Peyer's patch (tissue), 4 donors: Measurements from ENCODE around the gene RNF169. TPM values are rescaled to one million over a fixed set of nuclear protein-coding genes. Genes with fewer than 3 reads are reported as not detected.
A peak's percentile ranks its signal among the peaks of the same experiment; 100 is the strongest.
"Not testable (repeated sequence)": the region's sequence is repeated elsewhere in the genome, so short reads cannot be mapped to it uniquely, and the experiment has no call there.

ENCODE experiments used
- DNase-seq, 3 donors: peaks; one replicate each; pipeline ENCODE4 v3.0.0-alpha.2; 2017 to 2019
- H3K27ac ChIP-seq, 4 donors: fragments of 200-600 bp; sonication (generic); one replicate each; pipeline ENCODE4 v1.5.1; 2016 to 2019
- H3K27me3 ChIP-seq, 2 donors: fragments of 200-600 bp; sonication (generic); one replicate each; pipeline ENCODE4 v1.5.1; 2019
- H3K36me3 ChIP-seq, 3 donors: fragments of 200-600 bp; sonication (generic); one replicate each; pipeline ENCODE4 v1.5.1; 2016 to 2019
- H3K4me1 ChIP-seq, 4 donors: fragments of 200-600 bp; sonication (generic); one replicate each; pipeline ENCODE4 v1.5.1; 2016 to 2019
- H3K4me3 ChIP-seq, 4 donors: fragments of 200-600 bp; sonication (generic); 1 replicate in 3 of 4; 2 replicates in 1 of 4; pipeline ENCODE4 v1.5.1; 2016 to 2019; ENCODE audit warnings: mild to moderate bottlenecking in 1 of 4
- H3K9me3 ChIP-seq, 4 donors: fragments of 200-600 bp; sonication (generic); one replicate each; pipeline ENCODE4 v1.5.1; 2016 to 2019; ENCODE audit warnings: mild to moderate bottlenecking in 1 of 4
- POLR2A ChIP-seq, 2 donors: fragments of 450-650 bp; IDR thresholded peaks; one replicate each; pipeline ENCODE4 v1.5.1; 2017; ENCODE audit warnings: antibody characterized with exemption in 2 of 2, mild to moderate bottlenecking in 2 of 2, moderate library complexity in 2 of 2
- total RNA-seq, 4 donors: library from RNA; depleted of rRNA; stranded (reverse); fragments of >200 nt; gene quantifications; one replicate each; pipeline ENCODE4 v1.1.0, GENCODE V29; 2016
- TF ChIP-seq, protein P1 (sequence below), 6 experiments: fragments of 450-650 bp in 4 of 6; fragments of 200-600 bp in 2 of 6; sonication (generic) in 1 of 6; IDR thresholded peaks; one replicate each; pipeline ENCODE4 v1.5.1; 2017 to 2019; ENCODE audit warnings: antibody characterized with exemption in 6 of 6, mild to moderate bottlenecking in 3 of 6, moderate library complexity in 1 of 6

The RNF169 gene
- total RNA-seq, 4 donors from 2014 or later, result 14.2 to 33.8 (median 19.2) TPM

DNA sequence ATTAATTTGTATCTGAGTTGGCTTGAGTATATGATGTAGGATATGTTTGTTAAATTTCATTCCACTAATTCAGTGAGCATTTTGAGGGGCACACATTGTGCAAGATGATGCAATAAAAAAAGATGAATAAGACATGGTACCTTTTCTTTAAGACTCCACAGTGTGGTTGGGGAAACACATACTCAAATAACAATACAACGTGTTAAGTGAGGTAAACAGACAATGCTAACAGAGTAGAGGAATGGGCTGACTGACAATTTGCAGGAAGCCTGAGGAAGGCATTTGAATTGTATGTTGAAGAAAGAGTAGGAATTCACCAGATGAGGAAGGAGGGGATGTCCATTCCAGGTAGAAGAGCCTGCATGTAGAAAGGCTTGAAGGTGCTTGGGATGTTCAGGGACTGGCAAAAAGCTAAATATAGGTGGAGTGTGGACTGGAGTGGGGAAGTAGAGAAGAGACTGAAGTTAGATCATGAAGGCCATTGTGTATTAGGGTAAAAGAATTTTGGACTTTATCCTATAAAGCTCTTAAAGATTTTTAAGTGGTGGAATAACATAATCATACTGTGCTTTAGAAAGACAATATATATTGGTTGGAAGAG lies 6.8 kb downstream of the RNF169 start:
- Histone ChIP-seq H3K27ac (no peak overlapping the region), H3K36me3 (no peaks in the 10 kb centered on the region), H3K4me3 (no peak overlapping the region), H3K27me3 (no peaks in the 10 kb centered on the region), H3K4me1 (peaks cover 0 to 15% (median 0%) of the 10 kb centered on the region in 4 donors), H3K9me3 (no peaks in the 10 kb centered on the region)
- no peak for DNase-seq
- TF ChIP-seq POLR2A (IDR thresholded peaks at IDR 0.05), result no peak
- TF ChIP-seq, protein P1, sequence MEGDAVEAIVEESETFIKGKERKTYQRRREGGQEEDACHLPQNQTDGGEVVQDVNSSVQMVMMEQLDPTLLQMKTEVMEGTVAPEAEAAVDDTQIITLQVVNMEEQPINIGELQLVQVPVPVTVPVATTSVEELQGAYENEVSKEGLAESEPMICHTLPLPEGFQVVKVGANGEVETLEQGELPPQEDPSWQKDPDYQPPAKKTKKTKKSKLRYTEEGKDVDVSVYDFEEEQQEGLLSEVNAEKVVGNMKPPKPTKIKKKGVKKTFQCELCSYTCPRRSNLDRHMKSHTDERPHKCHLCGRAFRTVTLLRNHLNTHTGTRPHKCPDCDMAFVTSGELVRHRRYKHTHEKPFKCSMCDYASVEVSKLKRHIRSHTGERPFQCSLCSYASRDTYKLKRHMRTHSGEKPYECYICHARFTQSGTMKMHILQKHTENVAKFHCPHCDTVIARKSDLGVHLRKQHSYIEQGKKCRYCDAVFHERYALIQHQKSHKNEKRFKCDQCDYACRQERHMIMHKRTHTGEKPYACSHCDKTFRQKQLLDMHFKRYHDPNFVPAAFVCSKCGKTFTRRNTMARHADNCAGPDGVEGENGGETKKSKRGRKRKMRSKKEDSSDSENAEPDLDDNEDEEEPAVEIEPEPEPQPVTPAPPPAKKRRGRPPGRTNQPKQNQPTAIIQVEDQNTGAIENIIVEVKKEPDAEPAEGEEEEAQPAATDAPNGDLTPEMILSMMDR (IDR thresholded peaks at IDR 0.05), result no peak

DNA sequence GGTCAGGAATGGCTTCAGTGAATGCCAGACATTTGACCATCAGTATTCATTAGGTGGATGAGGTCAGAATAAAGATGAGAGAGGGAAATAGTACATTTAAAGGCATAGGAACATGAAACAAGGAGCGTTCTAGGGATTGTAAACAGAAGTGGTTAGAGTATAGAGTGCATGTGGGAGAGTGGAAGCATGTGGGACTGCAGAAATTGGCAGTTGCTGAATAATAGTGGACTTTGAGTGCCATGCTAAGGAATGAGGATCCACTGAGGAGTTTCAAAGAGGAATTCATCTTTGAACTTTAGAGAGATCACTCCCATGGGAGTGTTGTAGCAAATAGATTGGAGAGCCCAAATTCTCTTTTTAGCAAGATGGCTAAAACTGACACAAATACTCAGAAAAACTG lies 7.9 kb downstream of the RNF169 start:
- H3K36me3 ChIP-seq, result no peaks in the 10 kb centered on the region
- H3K27me3 ChIP-seq, result no peaks in the 10 kb centered on the region
- no peak overlapping the region for H3K27ac ChIP-seq
- H3K9me3 ChIP-seq, result no peaks in the 10 kb centered on the region
- TF ChIP-seq, protein P1 (IDR thresholded peaks at IDR 0.05), result no peak
- no peak for TF ChIP-seq POLR2A (IDR thresholded peaks at IDR 0.05)
- peaks cover 0 to 15% (median 0%) of the 10 kb centered on the region in 4 donors for H3K4me1 ChIP-seq
- no peak for DNase-seq
- H3K4me3 ChIP-seq, result no peak overlapping the region

DNA sequence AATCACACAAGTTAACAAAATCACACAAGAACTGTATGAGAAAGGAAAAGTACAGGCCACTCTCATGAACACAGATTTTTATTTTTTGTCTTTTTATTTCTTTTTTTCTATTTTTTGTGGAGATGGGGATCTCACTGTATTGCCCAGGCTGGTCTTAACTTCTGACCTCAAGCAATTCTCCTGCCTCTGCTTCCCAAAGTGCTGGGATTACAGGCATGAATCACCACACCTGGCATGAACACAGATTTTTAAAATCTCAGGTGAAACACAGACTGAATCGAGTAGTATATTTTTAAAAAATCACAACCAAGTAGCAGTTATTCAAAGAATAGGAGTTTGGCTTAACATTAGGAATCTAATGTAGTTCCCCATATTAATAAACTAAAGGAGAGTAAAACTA lies 18.3 kb downstream of the RNF169 start:
- no peak for DNase-seq
- Histone ChIP-seq H3K27ac (no peak overlapping the region), H3K4me1 (peaks cover 0 to 5% (median 2%) of the 10 kb centered on the region in 4 donors), H3K36me3 (no peaks in the 10 kb centered on the region), H3K4me3 (no peak overlapping the region), H3K27me3 (no peaks in the 10 kb centered on the region), H3K9me3 (no peaks in the 10 kb centered on the region)
- TF ChIP-seq POLR2A (IDR thresholded peaks at IDR 0.05), result no peak
- TF ChIP-seq, protein P1 (IDR thresholded peaks at IDR 0.05), result no peak

DNA sequence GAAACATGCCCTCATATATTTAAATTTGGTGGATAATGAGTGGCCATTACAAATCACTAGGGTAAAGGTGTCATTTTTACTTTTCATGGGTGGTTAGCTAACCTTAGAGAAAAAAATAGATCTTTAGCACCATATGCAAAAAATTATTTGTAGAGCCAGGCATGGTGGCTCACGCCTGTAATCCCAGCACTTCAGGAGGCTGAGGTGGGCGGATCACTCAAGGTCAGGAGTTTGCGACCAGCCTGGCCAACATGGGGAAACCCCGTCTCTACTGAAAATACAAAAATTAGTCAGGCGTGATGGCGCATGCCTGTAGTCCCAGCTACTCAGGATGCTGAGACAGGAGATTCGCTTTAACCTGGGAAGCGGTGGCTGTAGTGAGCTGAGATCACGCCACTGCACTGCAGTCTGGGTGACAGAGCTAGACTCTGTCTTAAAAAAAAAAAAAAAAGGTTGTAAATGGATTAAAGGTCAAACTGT lies 19.6 kb downstream of the RNF169 start:
- not testable (repeated sequence) for H3K36me3 ChIP-seq, H3K27me3 ChIP-seq, H3K9me3 ChIP-seq, H3K4me3 ChIP-seq, H3K27ac ChIP-seq, H3K4me1 ChIP-seq
- peak in 2 of 3 donors; percentile 46 to 51 for DNase-seq

DNA sequence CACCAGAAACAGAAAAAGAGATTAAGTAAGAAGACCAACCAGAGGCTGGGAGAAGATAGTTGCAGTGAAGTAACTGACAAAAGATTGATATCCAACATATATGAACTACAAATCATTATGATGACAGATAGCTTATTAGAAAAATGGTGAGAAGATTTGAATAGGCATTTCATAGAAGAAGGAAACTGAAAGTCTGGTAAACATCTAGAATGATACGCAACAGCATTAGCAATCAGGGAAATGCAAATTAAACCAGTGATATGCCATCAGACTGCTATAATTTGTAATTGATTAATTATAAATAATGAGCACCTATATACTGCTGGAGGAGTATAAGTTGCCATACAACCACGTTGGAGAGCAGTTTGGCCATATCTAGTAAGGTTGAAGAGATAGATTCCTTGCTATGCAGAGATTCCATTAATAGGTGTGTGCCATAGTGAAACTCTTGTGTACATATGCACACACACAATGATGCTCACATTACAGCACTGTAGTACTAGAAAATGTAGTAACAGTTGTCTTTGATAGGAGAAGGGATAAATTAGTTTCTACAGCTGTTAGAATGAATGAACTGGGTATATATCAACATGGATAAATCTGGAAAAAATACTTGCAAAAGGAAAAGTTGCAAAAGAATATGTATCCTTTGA lies 20.5 kb downstream of the RNF169 start:
- Histone ChIP-seq H3K4me3 (no peak overlapping the region), H3K9me3 (no peaks in the 10 kb centered on the region), H3K27me3 (no peaks in the 10 kb centered on the region), H3K36me3 (no peaks in the 10 kb centered on the region), H3K27ac (no peak overlapping the region), H3K4me1 (peaks cover 0 to 5% (median 2%) of the 10 kb centered on the region in 4 donors)
- DNase-seq, result no peak
- TF ChIP-seq, protein P1 (IDR thresholded peaks at IDR 0.05), result no peak
- TF ChIP-seq POLR2A (IDR thresholded peaks at IDR 0.05), result no peak

DNA sequence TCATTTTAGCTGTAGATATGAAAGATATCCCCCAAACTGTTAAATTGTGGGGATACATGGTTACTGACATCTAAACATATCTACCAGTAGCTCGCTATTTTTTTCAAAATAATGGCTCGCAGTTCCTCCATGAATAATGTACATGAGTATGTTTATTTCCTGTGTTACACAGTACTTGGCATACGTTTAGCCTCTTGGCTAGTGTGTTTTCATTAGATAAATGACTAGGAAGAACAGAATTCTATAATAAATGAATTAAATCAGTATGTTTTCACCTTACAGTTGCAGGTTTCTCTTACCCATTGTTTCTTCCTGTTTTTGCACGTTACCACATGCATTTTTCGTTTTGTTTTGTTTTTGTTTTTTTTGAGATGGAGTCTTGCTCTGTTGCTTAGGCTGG lies 21.8 kb downstream of the RNF169 start:
- TF ChIP-seq POLR2A (IDR thresholded peaks at IDR 0.05), result no peak
- TF ChIP-seq, protein P1 (IDR thresholded peaks at IDR 0.05), result no peak

More for the DNA sequence above, 21.8 kb downstream of the RNF169 start:
- Histone ChIP-seq H3K27me3 (no peaks in the 10 kb centered on the region), H3K4me3 (no peak overlapping the region), H3K27ac (no peak overlapping the region), H3K9me3 (no peaks in the 10 kb centered on the region), H3K36me3 (no peaks in the 10 kb centered on the region), H3K4me1 (peaks cover 0 to 5% (median 2%) of the 10 kb centered on the region in 4 donors)
- no peak for DNase-seq
